Prostate gland (tissue), 2 donors: ENCODE measurements around the gene SHISA7.

Experiments
- POLR2A ChIP-seq: fragments of 450-650 bp; IDR thresholded peaks from one replicate; pipeline ENCODE4 v1.6.1; 2016; ENCODE audit warnings: antibody characterized with exemption, mild to moderate bottlenecking
- POLR2AphosphoS5 ChIP-seq: sonication (generic); formaldehyde crosslinking; IDR thresholded peaks from one replicate; pipeline ENCODE4 v1.6.1; 2017; ENCODE audit warnings: antibody characterized with exemption
- TF ChIP-seq, protein P1 (sequence below), 4 experiments: fragments of 200-600 bp in 2 of 4; fragments of 450-650 bp in 2 of 4; sonication (generic) in 2 of 4; IDR thresholded peaks; 1 replicate in 3 of 4; 2 replicates in 1 of 4; pipeline ENCODE4 v1.5.1; 2016 to 2019; ENCODE audit warnings: antibody characterized with exemption in 4 of 4, mild to moderate bottlenecking in 2 of 4, moderate library complexity in 2 of 4

- TF ChIP-seq, protein P1, sequence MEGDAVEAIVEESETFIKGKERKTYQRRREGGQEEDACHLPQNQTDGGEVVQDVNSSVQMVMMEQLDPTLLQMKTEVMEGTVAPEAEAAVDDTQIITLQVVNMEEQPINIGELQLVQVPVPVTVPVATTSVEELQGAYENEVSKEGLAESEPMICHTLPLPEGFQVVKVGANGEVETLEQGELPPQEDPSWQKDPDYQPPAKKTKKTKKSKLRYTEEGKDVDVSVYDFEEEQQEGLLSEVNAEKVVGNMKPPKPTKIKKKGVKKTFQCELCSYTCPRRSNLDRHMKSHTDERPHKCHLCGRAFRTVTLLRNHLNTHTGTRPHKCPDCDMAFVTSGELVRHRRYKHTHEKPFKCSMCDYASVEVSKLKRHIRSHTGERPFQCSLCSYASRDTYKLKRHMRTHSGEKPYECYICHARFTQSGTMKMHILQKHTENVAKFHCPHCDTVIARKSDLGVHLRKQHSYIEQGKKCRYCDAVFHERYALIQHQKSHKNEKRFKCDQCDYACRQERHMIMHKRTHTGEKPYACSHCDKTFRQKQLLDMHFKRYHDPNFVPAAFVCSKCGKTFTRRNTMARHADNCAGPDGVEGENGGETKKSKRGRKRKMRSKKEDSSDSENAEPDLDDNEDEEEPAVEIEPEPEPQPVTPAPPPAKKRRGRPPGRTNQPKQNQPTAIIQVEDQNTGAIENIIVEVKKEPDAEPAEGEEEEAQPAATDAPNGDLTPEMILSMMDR (IDR thresholded peaks at IDR 0.05) = no peak
- TF ChIP-seq POLR2AphosphoS5 (no peak), POLR2A (no peak)
Measured at GRCh38 chr19:55390461-55390880, 52.6 kb downstream of the SHISA7 start.
